Dedifferentiated amniotic fluid mesenchymal stem cell (primary cell): Measurements from ENCODE around the gene ECEL1.

ENCODE experiments used
- DNase-seq: peaks from one replicate; pipeline ENCODE4 v3.0.0-alpha.2; 2016; ENCODE audit errors: extremely low spot score

The ECEL1 gene

GRCh38 chr2:232483923-232484627 lies 3.6 kb downstream of the ECEL1 start:
- DNase-seq, result no peak

- no peak for DNase-seq
Measured at GRCh38 chr2:232483311-232483922, 4.2 kb downstream of the ECEL1 start.

GRCh38 chr2:232482301-232483238 lies 5.1 kb downstream of the ECEL1 start:
- DNase-seq, result no peak

GRCh38 chr2:232481322-232482140 lies 6.1 kb downstream of the ECEL1 start:
- no peak for DNase-seq

GRCh38 chr2:232480201-232481190 lies 7.1 kb downstream of the ECEL1 start:
- DNase-seq, result no peak

- no peak for DNase-seq
Measured at GRCh38 chr2:232479341-232480200, 8.1 kb downstream of the ECEL1 start.

GRCh38 chr2:232478571-232479340 lies 8.9 kb downstream of the ECEL1 start:
- DNase-seq, result no peak

GRCh38 chr2:232477751-232478510 lies 9.7 kb downstream of the ECEL1 start:
- DNase-seq, result no peak

GRCh38 chr2:232476791-232477190 lies 10.8 kb downstream of the ECEL1 start:
- DNase-seq, result no peak

- no peak for DNase-seq
Measured at GRCh38 chr2:232476045-232476444, 11.6 kb downstream of the ECEL1 start.

- no peak for DNase-seq
Measured at GRCh38 chr2:232473467-232473890, 14.2 kb downstream of the ECEL1 start.

- no peak for DNase-seq
Measured at GRCh38 chr2:232466221-232466620, 21.4 kb downstream of the ECEL1 start.

- no peak for DNase-seq
Measured at GRCh38 chr2:232465061-232465460, 22.6 kb downstream of the ECEL1 start.

GRCh38 chr2:232464544-232464885 lies 23.1 kb downstream of the ECEL1 start:
- no peak for DNase-seq

GRCh38 chr2:232463701-232464543 lies 23.7 kb downstream of the ECEL1 start:
- no peak for DNase-seq

- DNase-seq, result no peak
Measured at GRCh38 chr2:232460171-232460570, 27.5 kb downstream of the ECEL1 start.

- no peak for DNase-seq
Measured at GRCh38 chr2:232459419-232460035, 28.1 kb downstream of the ECEL1 start.
